NCI-H187 (cell line): ENCODE data around the gene LYL1.

Experiments
- DNase-seq, 2 experiments: peaks; one replicate each; lab custom pipeline; 2025; lab: John Stamatoyannopoulos, UW

LYL1 gene

DNA sequence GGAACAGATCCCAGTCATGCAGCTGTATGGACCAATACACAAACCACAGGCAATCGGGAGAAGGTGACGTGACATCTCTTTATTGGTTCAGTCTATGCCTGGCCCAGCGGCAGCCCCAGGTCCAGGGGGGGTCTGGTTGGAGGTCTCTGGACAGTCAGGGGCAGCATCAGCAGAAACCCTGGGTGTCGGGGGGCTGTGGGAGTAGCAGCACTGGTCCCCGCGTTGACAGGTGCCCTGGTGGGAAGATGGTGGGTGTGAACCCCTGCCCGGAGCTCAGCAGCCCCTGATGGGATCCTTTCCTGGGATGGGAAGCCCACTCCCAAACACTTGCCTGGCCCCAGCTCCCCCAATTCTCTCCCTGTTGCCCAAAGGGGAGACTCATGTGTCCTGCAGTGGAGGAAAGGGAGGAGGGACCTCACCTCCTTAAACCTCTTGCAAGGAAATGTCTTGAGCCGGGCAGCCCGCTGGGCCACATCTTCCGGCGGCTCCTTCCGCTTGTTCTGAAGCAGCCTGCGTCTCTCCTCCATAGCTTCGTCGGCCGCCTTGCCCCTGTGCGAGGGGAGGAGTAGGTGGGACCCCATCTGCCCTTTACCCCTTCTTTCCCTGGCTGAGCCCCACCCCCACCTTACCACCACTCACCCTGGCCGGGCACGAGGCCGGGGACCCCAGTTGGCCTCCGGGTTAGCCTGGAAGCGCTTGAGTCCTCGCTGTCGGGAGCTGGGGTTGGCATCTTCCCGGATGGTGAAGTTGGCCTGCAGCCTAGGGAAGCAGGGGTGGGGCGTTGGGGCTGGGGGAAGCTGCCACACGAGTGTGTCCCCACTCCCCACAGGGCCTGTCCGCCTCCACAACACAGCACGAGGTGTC, 2.4 kb upstream of the LYL1 start:
- no peak for DNase-seq

DNA sequence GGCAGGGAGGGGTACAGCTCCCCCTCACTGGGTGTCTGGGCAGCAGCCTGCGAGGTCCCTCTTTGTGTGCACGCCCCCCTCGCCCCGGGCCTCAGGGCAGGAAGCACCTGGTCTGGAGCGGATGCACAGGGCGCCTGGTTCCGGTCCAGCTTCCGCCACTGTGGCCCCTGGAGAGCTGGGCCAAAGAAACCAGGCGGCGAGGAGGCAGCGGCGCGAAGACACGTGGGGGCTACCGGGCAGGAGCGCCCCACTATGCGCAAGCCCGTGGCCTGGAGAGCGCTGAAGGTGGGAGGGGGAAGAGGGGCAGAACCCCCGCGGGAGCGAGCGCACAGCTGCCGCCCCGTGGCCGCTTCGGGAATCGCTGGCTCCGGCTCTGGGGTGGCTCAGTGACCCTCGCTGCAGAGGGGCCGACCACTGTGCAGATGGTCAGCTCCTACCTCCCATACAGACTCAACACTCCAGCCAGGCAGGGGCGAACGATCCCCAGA, 1.7 kb upstream of the LYL1 start:
- no peak for DNase-seq

DNA sequence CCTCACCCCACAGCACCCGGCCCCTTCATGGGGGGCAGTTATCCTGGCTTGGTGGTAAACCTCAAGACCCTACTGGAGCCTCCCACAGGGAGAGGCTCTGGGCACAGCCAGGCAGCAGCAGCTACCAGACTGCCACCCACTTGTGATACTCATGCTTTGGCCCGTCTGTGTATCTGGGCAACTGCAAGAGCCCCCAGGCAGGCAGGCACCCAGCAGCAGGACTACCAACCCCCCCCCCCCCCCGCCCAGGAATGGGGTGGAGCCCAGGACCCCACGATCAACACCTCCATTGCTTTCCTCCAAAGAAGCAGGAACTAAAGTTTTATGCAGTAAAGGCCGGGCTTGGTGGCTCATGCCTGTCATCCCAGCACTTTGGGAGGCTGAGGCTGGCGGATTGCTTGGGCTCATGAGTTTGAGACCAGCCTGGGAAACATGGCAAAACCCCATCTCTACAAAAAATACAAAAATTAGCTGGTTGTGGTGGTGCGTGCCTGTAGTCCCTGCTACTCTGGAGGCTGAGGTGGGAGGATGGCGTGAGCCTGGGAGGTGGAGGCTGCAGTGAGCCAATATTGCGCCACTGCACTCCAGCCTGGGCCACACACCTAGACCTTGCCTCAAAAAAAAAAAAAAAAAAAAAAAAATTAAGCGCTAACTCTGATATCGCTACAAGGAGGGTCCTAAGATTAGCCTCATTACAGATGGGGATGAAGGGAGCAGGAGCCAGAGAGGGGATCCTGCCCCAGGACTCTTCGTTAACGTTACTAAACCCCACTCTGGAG, 1.1 kb upstream of the LYL1 start:
- DNase-seq: no peak

DNA sequence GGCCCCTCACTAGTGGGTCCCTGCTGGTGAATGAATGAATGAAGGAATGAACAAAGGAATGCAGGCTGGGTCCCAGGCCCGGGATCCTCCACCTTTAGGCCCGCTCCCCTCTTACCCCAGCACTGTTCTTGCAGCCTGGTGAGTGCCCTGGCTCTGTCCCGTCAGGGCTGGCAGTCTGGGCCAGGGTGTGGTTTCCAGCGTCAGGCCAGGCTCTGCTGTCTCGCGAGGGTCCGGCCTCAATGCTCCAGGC, 317 bp downstream of the LYL1 start:
- DNase-seq: no peak

DNA sequence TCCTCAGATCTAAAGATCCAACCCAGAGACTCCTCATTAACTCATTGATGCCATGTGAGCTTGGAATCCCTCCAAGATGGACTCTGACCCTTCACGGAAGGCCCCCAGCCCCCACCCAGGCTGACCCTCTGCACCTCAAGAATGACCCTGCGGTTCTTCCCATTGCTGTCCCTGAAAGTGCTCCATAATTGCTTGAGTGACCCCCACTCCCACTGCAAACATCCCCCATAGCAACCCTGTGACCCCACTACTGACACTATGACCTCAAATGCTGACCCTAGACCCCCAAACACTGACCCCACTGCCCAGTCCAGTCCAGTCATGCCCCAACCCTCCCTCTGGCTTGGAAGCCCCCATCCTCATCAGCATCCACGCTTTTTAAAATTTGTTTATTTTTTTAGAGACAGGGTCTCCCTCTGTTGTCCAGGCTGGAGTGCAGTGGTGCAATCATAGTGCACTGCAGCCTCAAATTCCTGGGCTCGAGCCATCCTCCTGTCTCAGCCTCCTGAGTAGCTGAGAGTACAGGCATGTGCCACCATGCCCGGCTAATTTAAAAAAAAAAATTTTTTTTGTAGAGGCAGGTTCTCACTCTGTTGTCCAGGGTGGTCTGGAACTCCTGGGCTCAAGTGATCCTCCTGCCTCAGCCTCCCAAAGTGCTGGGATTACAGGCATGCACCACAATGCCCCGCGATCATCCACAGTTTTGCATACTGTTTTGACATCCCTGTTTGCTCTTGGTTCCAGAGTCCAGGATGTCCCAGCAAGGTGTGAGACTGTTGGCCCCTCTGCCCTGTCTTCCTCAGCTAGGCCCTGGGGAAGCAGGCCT, 855 bp downstream of the LYL1 start:
- DNase-seq: no peak

DNA sequence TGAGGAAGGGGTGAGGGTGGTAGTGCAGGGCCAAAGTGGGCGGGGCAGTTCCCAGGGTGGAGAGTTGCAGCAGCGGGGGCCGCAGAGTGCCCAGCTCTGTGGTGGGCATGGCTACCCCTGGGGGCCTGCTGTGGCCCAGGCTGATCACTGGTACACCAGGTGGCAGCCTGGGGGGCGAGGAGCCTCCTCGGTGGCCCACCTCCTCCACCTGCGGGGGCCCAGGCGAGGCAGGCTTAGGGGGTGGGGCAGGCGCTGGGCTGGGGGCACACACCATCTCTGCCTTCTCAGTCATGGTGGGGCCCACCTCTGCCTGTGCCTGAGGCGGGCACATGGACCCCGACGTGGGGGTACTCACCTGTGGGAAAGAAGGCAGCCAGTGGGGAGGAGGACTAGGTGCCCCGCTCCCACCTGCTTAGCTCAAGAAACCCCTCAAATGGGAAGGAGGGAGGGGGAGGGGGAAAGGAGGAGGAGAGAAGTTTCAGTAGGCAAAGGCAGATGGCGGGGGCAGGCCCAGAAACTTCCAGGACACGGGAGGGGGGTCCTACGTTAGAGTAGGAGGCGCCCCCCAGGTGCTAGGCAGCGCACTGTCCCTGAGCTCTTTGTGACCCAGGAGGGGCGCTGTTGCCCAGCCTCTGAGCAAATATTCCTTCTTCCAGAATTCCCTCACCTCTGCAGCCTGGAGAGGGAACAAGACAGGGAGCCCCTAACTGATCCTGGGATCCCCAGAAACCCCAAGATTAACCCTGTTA, 1.6 kb downstream of the LYL1 start:
- no peak for DNase-seq

DNA sequence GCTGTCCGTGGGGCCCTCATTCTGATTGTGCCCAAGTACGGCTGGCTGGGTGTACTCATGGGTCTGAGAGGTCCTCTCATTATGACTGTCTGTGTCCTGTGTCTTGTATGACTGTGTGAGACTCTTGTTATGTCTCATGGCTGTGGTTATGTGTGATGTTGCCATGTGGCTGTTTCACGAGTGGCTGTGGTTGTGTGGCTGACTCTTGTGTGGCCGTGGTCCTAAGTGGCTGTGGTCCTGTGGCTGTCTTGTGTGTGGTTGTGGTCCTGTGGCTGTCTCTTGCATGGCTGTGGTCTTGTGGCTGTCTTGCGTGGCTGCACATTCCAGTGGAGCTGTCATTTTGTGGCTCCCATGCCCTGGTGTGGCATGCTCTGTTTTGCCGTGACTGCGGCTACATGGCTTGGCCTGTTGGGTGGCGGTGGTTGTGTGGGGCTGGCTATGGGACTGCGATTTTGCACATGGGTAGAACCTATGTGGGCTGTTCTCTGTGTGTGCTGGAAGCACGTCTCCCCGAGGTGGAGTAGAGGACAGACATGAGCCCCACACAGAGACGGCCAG, 2.5 kb downstream of the LYL1 start:
- no peak for DNase-seq

DNA sequence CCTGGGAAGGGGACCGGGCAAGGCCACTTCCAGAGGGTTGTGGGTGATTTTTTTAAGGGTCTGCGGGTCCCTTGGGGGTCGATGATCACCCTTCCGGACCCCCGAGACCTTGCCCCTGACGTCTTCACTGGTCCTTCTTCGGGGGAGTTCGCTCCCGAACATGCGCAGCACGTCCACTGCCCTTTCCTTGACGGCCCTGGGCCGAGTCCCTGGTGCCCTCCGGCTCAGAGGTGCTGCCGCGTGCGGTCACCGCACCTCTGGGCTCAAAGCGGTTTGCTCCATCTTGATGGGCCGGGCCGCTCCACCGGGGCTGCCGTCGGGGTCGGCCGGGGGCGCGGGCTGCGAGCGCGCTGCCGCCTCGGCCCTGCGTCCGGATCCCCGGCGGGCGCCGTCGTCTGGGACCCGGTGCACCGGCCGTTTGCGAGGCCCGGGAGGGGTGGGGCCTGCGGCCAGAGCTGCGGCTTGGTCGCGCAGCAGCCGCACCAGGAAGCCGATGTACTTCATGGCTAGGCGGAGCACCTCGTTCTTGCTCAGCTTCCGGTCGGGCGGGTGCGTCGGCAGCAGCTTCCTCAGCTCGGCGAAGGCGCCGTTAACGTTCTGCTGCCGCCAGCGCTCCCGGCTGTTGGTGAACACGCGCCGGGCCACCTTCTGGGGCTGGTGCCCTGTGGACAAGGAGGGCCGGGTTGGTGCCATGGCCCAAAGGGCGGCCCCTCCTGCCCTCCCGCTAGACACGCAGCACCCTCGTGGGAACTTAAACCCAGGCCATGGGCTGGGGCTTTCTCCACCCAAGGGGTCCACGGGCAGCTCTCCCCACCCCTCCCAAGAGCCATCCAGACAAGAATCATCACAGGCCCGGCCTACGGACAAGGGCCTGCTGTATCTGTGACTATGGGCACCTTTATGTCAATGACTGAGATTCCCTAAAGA, 3.3 kb downstream of the LYL1 start:
- no peak for DNase-seq

DNA sequence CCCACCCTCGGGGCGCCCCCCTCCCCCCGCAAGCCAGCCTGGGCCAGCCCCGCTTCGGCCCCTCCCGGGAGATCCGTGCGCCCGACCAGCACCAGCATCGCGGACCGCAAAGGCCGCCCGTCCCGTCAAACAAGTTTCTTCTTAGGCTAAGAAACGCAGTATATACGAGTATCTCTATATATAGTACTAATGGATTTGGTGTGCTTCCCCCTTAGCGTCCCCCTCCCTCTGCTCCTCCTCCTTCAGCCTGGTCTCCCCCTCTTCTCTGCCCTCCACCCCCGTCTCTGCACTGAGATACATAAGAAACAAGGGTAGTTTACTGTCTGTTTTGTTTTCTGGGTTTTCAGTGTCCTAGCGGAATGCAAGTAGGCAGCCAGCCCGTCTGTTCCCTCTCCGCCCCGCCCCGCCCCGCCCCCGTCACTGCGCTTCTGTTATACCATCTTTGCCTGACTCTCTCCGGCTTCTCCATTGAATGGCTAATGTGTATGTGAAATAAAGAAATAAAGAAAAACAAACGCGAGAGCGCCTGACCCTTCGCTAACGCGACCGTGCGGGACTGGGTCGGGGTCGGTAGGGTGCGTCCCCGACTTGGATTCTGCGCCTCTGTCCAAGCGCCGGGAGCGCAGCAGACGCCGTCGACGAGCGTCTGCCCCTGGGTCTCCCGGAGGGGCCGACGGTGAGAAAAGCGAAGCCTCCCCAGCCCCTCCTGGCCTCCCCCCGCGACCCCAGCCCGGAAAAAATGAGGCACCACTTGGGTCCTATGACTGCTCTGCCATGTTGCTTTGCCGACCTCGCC, 4.2 kb downstream of the LYL1 start:
- no peak for DNase-seq

DNA sequence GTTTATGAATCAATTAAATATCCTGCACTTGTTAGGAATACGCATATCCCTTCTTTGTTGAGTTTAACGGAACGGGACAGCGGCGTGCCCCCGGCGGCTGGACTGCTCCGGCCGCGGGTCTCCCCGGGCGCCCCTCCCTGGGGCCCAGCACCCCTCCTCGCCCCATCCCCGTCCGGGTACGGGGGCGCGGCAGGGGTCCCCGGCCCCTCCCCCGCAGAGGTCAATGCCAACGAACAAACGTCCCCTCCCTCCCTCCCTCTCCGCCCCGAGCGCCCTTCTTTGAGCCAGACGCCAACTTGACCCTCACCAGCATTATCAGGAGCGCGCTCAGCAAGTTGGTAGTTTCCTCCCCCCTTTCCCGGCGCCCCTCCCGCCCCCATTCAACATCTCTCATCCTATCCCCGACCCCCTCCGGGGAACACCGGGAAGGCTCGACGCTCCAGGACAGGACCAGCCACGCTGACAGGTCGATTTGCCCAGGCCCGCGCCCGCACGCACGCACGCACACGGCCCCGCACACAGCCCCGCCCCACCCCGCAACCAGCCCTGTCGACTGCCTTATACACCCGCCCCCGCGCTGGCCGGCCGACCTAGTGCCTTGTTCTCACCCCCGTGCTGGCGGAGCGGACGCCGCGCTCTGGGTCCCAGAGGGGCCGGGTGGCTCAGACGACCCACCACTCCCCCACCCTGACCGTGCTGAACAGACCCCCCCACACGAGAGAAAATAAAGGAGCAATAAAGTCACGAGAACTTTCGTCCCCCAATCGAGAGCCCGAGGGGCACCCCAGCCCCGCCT, 5.0 kb downstream of the LYL1 start:
- DNase-seq: no peak

DNA sequence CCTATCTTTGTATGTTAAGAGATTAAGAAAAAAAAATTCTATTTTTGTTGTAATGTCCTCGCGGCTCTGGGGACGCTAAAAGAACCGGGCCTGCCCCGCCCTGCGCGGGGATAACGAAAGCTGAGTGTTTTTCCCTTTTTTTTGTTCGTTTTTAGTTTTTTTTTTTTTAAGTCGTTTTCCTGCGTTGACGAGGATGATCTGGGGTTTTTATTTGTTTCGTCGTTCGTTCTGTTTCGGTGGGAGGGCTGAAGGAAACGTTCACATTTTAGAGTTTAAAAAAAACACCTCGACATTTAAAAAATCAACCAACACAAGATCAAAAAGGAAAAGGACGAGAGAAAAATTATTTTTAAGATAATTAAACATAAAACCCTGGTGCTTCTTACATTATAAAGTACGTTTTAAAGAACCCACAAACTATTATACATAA, 5.6 kb downstream of the LYL1 start:
- DNase-seq: no peak

DNA sequence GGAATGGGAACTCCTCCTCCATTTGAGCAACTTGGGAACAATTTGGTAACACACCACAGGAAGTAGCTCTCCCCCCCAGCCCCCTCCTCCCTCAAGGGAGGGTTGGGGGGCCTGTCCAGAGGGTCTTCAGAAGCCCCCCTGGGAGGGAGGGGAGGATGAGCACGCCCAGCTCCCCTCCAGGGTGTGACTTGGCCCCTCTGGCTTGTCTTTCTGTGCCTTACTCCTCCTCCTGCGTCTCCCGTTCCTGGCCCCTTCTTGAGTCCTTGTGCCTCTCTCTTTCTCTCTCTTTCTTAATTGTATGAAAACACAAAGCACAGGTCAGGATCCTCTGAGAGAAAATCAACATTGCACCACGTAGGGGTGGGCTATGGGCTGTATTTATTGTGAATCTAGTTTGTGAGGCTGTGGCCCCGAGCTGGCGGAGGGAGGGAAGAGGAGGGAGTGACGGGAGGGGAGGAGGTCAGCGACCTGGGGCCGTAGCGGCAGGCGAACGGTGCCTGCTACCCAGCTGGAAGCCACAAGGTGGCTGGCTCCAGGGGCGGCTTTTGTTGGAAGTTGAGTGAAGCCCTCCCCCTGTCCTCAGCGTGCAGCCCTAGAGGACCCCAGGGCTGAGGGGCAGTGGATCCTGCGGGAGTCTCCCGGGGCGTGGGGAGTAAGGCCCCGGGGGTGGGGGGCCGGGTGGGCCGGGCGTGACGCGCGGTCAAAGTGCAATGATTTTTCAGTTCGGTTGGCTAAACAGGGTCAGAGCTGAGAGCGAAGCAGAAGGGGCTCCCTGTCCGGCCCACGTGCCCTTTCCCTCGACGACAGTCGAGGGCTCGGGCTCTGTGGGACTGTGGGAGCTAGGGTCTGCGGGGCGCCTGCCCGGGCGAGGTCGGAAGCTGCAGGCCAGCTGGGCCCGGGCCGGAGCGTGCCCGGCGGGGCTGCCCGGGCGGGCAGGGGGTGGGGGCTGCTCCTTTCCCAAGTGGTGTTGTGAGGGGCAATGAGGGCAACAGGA, 6.4 kb downstream of the LYL1 start:
- no peak for DNase-seq

DNA sequence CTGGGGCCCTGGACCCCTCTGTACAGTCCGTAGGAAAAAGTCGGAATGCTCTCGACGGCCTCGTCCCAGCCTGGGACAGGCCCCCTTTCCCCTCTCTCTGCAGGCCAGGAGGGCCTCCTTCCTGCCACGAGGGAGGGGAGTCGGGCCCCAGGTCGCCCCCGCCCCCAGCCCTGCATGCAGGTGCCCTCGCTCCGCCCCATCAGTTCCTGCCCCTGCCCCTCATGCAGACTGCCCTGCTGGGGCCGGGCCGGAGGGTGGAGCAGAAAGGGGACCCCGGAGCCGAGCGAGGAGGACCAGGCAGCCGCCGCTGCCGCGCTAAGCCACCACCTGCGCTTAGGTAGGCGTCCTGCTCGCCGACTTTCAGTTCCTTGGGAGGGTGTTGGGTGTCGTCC, 7.3 kb downstream of the LYL1 start:
- DNase-seq: no peak

DNA sequence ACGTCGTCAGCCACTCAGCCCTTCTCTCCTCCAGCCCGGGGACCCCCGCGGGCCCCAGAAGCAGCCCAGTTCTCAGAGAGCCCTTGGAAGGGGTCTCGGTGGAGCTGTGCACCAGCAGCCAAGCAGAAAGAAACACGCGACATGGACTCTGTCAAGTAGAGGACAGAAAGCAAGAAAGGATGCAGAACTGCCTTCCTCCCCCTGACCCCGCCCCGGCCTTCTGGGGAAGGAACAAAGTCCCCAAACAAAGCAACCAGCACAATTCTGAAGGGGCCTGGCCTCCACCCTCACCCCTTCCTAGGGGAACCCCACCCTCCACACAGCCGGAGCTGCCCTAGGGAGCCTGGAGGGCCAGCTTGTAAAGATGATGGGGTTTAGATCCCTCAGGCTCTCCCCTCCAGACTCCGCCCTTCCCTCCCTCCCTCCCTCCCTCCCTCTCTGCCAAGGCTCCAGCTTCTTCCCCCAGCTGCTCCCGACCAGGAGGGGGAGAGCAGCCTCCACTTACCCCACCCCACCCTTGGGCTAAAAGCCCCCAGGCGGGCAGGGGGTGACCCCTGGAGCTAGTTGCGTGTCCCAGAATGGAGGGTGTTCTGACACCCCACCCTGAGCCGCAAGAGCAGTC, 7.8 kb downstream of the LYL1 start:
- DNase-seq: no peak

DNA sequence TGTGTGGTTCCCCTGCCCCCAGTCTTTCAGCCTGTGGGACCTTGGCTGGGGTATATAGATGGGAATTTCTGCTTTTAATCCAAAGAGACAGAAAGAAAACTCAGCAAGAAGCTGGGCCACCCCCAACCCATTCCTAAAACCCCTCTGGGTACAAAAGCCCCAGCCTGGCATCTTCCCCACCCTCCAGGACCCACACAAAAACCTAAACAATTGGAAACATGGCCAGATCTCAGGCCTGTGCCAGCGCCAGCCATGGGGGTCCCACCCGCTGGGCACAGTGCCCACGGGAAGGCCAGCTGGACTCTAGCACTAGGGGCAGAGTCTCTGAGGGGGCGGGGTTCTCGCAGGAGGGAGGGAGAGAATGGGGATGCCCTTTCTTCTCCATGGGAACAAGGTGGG, 8.6 kb downstream of the LYL1 start:
- no peak for DNase-seq

DNA sequence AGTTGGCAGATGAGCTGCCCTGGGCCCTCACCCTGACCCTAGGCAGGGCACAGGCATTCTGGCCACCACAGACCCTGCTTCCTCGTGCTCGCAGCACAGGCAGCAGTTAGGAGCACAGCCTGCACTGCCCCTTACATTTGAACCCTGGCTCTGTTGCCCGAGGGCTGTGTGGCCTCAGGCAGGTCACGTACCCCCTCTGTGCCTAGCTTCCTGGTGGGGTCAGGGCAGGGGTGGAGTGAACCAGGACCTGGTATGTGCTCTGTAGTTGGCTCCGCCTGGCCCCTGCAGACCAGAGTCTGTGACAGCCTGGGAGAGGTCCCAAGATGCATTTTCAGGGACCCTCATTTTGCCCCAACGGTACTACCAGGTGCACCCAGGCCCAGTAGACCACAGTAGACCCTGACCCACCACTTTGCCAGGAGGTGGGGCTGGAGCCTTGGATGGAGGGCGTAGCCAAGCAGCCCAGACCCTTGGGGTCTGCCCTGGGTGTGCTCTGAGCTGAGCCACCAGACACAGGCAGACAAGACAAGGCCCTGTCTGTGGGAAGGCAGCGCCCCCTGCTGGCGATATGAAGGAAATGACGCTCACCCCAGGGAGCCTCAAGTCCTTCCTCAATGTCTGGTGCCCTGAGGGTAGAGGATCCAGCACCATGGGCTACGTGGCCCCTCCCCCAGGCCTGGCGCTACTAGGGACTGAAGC, 9.1 kb downstream of the LYL1 start:
- peak; percentile 1 to 29 for DNase-seq
